D341Med (cell line): ENCODE data around the gene RCAN2.

Source experiments
- DNase-seq: peaks from one replicate; pipeline ENCODE4 v3.0.0; 2012; ENCODE audit warnings: low spot score

RCAN2 gene

DNA sequence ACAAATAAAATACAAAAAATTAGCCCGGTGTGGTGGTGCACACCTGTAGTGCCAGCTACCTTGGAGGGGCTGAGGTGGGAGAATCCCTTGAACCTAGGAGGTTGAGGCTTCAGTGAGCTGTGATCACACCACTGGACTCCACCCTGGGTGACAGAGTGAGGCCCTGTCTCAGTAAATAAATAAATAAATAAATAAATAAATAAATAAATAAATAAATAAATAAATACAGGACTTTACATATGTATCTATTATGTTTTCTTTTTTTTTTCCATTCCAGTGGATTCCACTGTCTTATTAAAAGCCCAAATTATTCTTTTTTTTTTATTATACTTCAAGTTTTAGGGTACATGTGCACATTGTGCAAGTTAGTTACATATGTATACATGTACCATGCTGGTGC lies 279.3 kb downstream of the RCAN2 start:
- DNase-seq, result no peak

DNA sequence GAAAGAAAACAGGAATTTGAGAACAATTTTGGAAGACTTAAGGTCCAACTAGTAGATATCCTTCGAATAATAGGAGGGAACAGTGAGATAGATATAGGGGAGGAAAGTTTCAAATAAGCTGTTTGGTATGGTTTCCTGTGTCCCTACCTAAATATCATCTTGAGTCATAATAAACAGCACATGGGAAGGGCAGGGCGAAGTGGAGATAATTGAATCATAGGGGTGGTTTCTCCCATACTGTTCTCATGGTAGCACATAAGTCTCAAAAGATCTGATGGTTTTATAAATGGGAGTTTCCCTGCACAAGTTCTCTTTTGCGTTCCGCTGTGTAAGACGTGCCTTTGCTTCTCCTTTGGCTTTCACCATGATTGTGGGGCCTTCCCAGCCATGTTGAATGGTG lies 281.0 kb downstream of the RCAN2 start:
- DNase-seq, result no peak

DNA sequence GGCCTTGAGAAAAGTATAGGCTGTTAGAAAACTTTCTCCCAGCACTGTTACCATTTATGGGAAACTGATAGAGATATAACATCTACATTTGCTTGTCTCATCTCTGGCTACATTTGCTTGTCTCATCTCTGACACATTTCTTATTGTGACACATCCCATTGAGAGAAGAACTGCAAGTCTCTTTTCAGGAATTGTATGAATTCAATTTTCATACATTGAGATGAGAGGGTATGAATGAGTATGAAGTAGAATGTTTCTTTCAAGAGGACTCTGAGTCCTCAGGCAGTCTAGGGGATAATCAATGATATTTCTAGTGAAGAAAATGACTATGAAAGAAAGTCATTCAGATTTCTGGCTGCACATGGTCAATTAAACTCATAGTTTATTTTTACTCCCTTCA lies 282.9 kb downstream of the RCAN2 start:
- no peak for DNase-seq

DNA sequence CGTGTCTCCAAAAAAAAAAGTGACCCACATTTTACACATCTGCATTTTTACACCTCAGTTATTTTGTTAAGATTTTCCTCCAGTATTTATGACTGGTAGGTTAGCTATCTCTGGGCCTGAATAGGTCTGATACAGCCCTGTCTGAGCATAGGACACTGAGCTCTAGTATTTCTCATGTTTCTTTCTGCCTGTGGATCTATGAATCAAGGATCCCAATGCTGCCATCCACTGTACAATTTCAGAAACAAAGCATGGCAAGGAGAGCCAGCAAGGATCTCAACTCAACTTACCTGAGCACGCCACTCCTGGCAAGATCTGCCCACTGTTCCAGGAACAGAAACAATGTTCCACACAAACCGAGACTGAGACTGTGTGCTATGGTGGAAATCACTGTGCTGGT lies 284.1 kb downstream of the RCAN2 start:
- no peak for DNase-seq

DNA sequence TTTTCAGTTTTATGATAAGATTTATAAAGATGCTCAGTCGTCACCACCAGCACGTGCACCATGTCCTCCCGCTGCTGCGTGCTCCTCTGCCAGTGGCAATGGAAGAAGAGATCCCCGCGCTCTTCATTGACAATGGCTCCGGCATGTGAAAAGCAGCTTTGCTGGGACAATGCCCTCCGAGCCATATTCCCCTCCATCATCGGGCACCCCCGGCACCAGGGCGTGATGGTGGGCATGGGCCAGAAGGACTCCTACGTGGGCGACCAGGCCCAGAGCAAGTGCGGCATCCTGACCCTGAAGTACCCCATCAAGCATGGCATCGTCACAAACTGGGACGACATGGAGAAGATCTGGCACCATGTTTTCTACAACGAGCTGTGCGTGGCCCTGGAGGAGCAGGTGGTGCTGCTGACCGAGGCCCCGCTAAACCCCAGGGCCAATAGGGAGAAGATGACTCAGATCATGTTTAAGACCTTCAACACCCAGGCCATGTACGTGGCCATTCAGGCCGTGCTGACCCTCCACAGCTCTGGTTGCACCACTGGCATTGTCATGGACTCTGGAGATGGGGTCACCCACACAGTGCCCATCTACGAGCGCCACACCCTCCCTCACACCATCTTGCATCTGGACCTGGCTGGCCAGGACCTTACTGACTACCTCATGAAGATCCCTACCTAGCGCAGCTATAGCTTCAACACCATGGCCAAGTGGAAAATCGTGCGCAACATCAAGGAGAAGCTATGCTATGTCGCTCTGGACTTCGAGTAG lies 286.2 kb downstream of the RCAN2 start:
- no peak for DNase-seq

DNA sequence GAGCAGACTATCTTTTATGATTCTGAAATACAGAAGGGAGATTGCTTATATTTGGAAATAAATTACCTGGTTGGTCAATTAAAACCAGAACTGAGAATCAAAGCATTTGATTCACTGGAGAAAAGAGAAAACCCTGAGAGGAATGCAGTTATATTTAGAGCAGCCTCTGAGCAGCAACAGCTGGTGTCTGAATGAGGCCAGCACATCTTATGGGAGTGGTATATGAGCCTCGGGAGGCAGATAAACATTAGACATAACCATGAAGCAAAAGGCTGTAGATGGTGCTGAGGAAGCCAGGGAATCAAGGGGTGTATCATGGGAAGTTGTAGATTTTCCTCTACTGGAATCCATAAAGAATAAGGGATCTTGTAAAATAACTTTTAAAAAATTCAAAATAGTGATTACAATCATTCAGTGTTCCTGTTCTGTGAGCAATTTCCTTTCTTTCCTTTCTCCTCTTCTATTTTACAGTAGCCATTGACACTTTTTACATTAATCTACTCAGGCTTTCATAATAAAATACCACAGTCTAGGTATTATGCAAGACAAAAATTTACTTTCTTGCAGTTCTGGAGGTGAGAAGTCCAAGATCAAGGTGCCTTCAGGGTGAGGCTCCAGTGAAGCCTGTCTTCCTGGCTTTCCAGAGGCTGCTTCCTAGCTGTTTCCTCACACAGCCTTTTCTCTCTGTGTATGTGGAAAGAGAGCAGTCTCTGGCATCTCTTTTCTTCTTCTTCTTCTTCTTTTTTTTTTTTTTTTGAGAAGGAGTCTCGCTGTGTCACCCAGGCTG lies 287.7 kb downstream of the RCAN2 start:
- DNase-seq, result no peak

DNA sequence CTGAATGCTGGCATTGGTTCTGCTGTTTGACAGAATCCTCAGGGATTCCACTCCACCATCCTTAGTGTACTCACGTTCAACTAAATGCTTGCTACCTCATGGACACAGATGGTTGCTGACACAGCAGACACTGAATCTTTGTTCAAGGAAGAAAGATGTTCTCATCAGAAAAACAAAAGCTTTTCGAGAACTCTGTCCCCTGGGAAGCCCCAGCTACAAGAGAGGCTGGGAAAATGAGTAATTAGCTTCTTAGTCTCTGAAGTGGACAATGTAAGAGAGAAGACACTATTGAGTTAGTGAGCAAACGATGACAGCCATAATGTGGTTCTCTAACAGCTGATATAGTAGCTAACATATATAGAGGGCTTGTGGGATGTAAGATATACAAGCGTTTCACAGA lies 289.5 kb downstream of the RCAN2 start:
- no peak for DNase-seq

DNA sequence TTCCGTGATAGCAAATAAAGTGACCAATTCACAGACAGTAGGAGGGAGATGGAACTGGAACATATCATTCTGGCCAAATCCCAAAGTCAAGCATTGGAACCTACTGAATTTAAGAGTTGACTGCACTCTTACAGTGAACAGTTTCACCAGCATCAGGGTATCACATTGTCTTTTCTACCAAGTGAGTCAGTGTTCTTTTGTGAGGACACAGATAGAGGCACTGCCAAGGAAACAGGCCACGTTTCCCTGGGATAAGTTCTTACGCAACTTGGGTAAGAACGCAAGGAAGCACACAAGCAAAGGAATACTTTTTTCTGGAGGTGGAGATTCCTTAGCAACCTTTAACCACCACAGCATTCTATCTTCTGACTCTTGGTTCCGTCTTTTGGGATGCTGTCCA lies 291.9 kb downstream of the RCAN2 start:
- no peak for DNase-seq

DNA sequence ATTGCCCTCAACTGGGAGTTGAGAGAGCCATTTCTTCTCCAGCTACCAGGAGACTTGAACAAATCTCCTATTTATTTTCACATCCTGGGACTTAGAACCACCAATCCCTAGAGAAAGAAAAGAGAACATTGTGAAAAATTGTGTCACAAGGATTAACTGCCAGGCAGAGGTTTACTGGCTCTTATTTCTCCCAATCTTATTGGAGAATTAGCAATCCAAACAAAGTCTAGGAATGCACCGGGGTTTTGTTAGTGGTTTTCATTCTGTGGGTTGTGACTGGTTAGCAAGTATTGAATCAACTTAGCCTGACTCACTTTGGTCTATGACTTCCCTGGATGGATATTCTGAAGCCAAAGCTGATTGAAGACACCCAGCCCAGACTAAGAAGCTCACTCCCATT lies 299.3 kb downstream of the RCAN2 start:
- no peak for DNase-seq

DNA sequence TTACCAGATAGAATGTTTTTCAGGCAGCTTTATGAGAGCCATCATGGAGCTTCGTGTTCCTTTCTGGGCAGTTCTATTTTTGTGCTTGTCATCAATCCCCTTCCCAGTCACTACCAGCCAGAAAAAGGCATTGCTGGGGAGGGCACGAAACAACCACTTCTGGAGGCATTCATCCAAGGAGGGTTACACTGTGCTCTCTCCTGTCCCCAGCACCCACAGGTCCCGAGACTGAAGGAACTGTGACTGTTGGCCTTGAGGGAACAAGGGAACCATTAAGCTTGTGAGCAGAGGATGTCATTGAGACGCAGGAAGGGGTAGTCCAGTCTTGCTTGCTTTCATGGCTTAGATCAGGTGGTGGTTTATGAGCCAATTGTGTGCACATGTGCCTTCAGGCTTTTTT lies 300.4 kb downstream of the RCAN2 start:
- no peak for DNase-seq

DNA sequence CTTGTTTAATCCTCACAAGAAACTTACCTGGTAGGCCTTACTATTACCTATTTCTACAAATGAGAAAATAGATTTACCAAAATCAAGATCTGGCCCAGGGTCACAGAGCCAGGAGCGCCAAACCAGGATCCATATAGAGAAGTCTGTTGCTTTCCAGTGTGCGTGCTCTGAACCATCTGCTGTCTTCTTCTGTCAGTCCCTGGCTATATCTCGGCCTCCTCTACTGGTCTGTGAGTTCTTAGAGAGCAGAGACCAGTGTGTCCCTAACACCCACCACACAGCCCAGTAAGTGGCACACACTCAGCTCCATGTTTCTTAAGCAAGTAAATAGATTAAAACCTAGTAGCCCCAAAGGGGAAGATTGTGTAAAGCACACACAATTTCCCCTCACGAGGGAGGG lies 301.5 kb downstream of the RCAN2 start:
- DNase-seq, result no peak

DNA sequence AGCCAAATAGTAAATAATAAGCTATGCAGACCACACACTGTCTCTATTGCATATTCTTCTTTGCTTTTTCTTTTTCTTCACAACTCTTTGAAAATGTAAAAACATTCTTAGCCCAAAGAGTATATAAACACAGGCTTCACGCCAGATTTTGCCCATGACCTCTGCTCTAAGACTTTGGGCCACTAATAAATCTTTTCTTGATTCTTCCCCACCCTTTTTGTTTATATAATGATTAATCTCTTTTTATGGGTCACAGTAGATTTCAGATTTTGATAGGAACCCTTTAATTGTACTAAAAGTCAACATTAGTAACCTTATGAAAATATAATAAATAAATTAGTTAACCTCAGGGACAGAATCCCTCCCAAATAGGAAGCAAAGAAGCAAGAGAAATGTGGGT lies 304.7 kb downstream of the RCAN2 start:
- no peak for DNase-seq

DNA sequence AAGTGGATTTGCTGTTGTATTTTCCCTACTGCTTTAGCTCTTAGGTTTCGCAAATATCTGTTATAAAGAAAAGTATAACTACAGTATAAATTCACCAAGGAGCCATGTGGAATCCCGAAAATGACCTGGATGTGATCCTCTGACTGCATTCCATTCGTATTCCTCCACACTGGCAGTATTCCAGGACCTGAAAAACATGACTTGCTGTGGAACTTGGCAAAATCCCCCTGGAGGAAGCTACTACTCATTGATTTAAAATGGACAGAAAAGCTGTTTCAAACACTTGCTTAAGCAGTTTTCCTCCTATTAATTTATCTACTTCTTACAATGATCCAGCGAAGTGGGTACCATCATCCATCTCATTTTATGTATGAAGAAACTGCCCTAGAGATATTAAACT lies 307.1 kb downstream of the RCAN2 start:
- DNase-seq, result no peak

DNA sequence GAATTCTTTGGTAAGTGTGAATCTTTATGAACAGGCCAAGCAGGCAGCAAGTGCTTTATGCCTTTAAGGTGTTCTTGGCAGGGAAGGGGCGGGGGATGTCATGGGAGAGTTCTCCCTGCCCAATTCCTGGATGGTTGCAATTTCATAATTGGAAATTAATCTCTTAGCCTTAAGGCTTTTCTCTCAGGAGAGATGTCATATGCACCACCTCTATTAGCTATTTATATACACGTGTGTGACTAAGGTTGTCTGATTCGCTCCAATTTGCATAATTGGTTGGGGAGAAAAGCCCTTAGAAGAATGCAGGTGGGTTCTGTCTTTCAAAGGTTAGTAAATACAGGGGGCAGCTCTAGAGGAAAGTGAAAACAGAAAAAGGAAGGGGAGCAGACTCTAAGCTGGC lies 315.3 kb downstream of the RCAN2 start:
- DNase-seq, result peak; percentile 67

DNA sequence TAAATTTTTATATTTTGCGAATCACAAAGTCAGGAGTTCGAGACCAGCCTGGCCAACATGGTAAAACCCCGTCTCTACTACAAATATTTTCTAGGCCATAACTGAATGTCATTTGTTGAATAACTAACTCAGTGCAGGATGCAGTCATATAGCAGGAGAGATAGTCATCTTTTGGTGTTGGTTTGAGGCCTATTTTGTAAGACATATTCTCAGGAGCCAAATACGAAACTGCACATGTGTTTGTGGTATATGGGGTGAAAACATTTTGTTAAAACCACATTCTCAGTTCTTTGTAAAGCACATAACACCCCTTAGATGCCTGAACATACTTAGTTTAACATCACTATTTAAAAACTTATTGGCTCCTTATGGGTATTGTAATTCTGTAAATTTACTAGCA lies 315.8 kb downstream of the RCAN2 start:
- no peak for DNase-seq

DNA sequence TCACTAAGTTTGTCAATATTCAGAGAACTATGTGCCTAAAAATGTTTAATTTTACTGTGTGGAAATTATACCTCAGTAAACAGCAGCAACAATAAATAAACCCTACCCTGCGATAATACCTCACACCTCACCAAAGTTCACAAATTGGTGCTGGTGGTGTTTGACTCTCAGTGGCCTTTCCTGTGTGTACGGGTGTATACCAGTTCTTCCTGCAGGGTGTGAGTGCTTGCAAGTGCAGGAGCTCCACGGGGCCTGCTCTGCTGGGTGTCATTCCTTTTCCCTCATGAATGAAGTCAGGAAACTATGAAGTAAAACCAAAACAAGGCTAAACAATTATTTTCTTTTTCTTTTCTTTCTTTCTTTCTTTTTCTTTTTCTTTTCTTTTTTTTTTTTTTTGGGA lies 316.3 kb downstream of the RCAN2 start:
- no peak for DNase-seq

DNA sequence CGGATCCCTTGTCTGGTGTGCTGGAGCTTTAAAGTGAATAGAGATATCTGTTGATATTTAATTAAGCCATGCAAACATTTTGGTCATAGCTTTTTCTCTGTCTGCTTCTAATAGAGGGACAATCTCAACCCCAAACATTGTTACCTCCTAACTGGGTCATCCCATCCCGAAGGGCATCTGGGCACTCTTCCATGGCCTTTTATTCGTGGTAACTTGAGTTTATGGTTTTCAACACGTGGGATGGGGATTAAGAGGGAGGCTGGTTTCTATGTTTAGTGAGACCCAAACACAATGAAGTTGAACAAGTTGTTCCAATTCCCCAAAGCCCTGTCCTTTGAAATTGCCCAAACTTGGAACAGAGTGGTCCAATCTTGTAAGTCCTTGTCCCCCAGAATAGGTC lies 319.1 kb downstream of the RCAN2 start:
- no peak for DNase-seq
